HepG2 (cell line): ENCODE data around the gene ZBTB1. TPM values are rescaled to one million over a fixed set of nuclear protein-coding genes. Genes with fewer than 3 reads are reported as not detected.

Experiments
- CHCHD3 ChIP-seq: sonication (generic); formaldehyde crosslinking; IDR thresholded peaks from 2 replicates; pipeline ENCODE4 v1.8.0; 2022; ENCODE audit warnings: mild to moderate bottlenecking, missing genetic modification reagents, moderate library complexity
- DZIP1 ChIP-seq: sonication (generic); formaldehyde crosslinking; IDR thresholded peaks from 2 replicates; pipeline ENCODE4 v1.5.0; 2020; ENCODE audit warnings: mild to moderate bottlenecking, missing genetic modification reagents
- GRHL1 ChIP-seq: sonication (generic); formaldehyde crosslinking; conservative IDR thresholded peaks from 2 replicates; pipeline ENCODE4 v1.8.0; 2022; ENCODE audit warnings: missing genetic modification reagents
- MTA3 ChIP-seq: sonication (generic); formaldehyde crosslinking; IDR thresholded peaks from 2 replicates; pipeline ENCODE4 v1.4.0; 2020; ENCODE audit warnings: missing genetic modification reagents
- MXD3 ChIP-seq: IDR thresholded peaks from 2 replicates; pipeline ENCODE4 v1.6.1; 2016; ENCODE audit warnings: mild to moderate bottlenecking, missing biosample characterization, missing genetic modification reagents
- ZBTB38 ChIP-seq: sonication (generic); formaldehyde crosslinking; IDR thresholded peaks from 2 replicates; pipeline ENCODE4 v1.5.1; 2020; ENCODE audit warnings: mild to moderate bottlenecking, missing genetic modification reagents
- ZKSCAN8 ChIP-seq: IDR thresholded peaks from 2 replicates; pipeline ENCODE4 v1.6.1; 2016; ENCODE audit warnings: borderline replicate concordance, missing genetic modification reagents, missing compliant biosample characterization
- ZNF142 ChIP-seq: sonication (generic); formaldehyde crosslinking; IDR thresholded peaks from 2 replicates; pipeline ENCODE4 v1.4.0; 2020; ENCODE audit warnings: missing genetic modification reagents
- ZNF24 ChIP-seq: fragments of 450-650 bp; IDR thresholded peaks from 2 replicates; pipeline ENCODE4 v1.6.1; 2017; ENCODE audit warnings: antibody characterized with exemption, mild to moderate bottlenecking
- ZNF3 ChIP-seq: IDR thresholded peaks from 2 replicates; pipeline ENCODE4 v1.7.0; 2017; ENCODE audit warnings: inconsistent platforms
- ZNF431 ChIP-seq: sonication (generic); formaldehyde crosslinking; IDR thresholded peaks from 2 replicates; pipeline ENCODE4 v1.9.0; 2022; ENCODE audit warnings: missing genetic modification reagents, low read depth, mild to moderate bottlenecking, borderline replicate concordance
- ZNF557 ChIP-seq: sonication (generic); formaldehyde crosslinking; IDR thresholded peaks from 2 replicates; pipeline ENCODE4 v1.4.0; 2020; ENCODE audit warnings: missing genetic modification reagents
- ZZZ3 ChIP-seq: sonication (generic); formaldehyde crosslinking; IDR thresholded peaks from 2 replicates; pipeline ENCODE4 v1.4.0; 2020; ENCODE audit warnings: missing genetic modification reagents, mild to moderate bottlenecking, borderline replicate concordance
- polyA plus RNA-seq, 8 experiments: library from polyadenylated mRNA; depleted of rRNA in 3 of 8; stranded (reverse) in 7 of 8; unstranded in 1 of 8; fragments of >200 nt; fragmentation: Illumina TruSeq in 4 of 8; extraction: Trizol in 4 of 8; gene quantifications; 2 replicates each; pipeline versions ENCODE4 v1.2.1 to v1.2.3, GENCODE V29; 2011 to 2016; ENCODE audit warnings: low read depth in 4 of 8, missing spikeins in 1 of 8, mixed read lengths in 1 of 8; ENCODE audit not compliant: insufficient read depth in 1 of 8
- total RNA-seq, 5 experiments: library from RNA; depleted of rRNA; stranded (reverse); fragments of >200 nt; fragmentation: Illumina TruSeq; extraction: Trizol; gene quantifications; 2 replicates each; pipeline ENCODE4 v1.2.3, GENCODE V29; 2016; ENCODE audit warnings: low read depth in 1 of 5
- TF ChIP-seq, protein P1 (sequence below): sonication (generic); formaldehyde crosslinking; IDR thresholded peaks from 2 replicates; pipeline ENCODE4 v1.5.0; 2020; ENCODE audit warnings: missing genetic modification reagents
- TF ChIP-seq, protein P2 (sequence below): sonication (generic); formaldehyde crosslinking; IDR thresholded peaks from 2 replicates; pipeline ENCODE4 v1.9.0; 2021; ENCODE audit warnings: missing genetic modification reagents, mild to moderate bottlenecking, borderline replicate concordance

The ZBTB1 gene
- total and polyA plus RNA-seq, 2 of the 13 experiments (the other 11 are each of a cell fraction or from before 2014, with no cell fraction given), result 18.8 to 22.6 TPM

- TF ChIP-seq, protein P1, sequence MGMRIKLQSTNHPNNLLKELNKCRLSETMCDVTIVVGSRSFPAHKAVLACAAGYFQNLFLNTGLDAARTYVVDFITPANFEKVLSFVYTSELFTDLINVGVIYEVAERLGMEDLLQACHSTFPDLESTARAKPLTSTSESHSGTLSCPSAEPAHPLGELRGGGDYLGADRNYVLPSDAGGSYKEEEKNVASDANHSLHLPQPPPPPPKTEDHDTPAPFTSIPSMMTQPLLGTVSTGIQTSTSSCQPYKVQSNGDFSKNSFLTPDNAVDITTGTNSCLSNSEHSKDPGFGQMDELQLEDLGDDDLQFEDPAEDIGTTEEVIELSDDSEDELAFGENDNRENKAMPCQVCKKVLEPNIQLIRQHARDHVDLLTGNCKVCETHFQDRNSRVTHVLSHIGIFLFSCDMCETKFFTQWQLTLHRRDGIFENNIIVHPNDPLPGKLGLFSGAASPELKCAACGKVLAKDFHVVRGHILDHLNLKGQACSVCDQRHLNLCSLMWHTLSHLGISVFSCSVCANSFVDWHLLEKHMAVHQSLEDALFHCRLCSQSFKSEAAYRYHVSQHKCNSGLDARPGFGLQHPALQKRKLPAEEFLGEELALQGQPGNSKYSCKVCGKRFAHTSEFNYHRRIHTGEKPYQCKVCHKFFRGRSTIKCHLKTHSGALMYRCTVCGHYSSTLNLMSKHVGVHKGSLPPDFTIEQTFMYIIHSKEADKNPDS (CRISPR knock-in tag), result no peak; the same call in 1 of the 2 replicates
- TF ChIP-seq ZNF24, result no peak
- no peak for TF ChIP-seq ZNF3 (CRISPR knock-in tag)
- no peak for TF ChIP-seq ZNF557
- no peak for TF ChIP-seq ZNF431 (CRISPR knock-in tag)
- no peak; the same call in 1 of the 2 replicates for TF ChIP-seq ZBTB38 (CRISPR knock-in tag)
- TF ChIP-seq DZIP1 (CRISPR knock-in tag), result 0 out of 2 replicates have a peak, but pooled peaks have one; percentile 16
- TF ChIP-seq MTA3 (CRISPR knock-in tag), result no peak
- TF ChIP-seq ZNF142 (CRISPR knock-in tag), result peak; percentile 78; the same call in 1 of the 2 replicates
- TF ChIP-seq ZKSCAN8 (CRISPR knock-in tag), result 0 out of 2 replicates have a peak, but pooled peaks have one; percentile 42
- no peak; the same call in none of the 2 replicates for TF ChIP-seq MXD3 (CRISPR knock-in tag)
- TF ChIP-seq, protein P2, sequence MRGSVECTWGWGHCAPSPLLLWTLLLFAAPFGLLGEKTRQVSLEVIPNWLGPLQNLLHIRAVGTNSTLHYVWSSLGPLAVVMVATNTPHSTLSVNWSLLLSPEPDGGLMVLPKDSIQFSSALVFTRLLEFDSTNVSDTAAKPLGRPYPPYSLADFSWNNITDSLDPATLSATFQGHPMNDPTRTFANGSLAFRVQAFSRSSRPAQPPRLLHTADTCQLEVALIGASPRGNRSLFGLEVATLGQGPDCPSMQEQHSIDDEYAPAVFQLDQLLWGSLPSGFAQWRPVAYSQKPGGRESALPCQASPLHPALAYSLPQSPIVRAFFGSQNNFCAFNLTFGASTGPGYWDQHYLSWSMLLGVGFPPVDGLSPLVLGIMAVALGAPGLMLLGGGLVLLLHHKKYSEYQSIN, result no peak
- no peak for TF ChIP-seq CHCHD3 (CRISPR knock-in tag)
- TF ChIP-seq GRHL1, result no peak
- no peak for TF ChIP-seq ZZZ3 (CRISPR knock-in tag)
Observed at GRCh38 chr14:64504310-64504896, at the start of gene ZBTB1 (continued).
